Germinal center (tissue), 1 donor: ENCODE data around the gene SORCS3.
"Not testable (repeated sequence)": the region's sequence is repeated elsewhere in the genome, so short reads cannot be mapped to it uniquely, and the experiment has no call there.

ENCODE experiments used
- DNase-seq: peaks from one replicate; pipeline ENCODE4 v3.0.0; 2012; ENCODE audit warnings: mixed read lengths, low spot score

SORCS3 gene

DNA sequence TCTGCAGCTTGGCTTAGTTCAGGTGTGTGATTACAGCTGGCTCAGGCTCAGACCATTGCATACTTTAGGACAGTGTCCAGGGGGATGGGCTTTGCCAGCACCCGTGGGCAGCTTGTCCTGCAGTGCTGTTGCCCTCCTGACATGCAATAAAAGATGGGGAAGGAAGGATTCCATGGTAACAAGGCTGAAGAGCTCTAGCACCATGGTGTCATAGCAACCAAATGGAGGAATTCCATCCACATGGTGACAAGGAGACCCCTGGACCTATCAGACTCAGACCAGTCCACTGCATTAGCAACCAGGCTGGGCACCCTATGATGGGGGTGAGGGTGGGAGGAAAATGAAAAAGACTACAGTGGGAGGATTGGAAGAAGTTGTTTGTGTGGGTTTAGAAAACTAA, 49.9 kb downstream of the SORCS3 start:
- no peak for DNase-seq

DNA sequence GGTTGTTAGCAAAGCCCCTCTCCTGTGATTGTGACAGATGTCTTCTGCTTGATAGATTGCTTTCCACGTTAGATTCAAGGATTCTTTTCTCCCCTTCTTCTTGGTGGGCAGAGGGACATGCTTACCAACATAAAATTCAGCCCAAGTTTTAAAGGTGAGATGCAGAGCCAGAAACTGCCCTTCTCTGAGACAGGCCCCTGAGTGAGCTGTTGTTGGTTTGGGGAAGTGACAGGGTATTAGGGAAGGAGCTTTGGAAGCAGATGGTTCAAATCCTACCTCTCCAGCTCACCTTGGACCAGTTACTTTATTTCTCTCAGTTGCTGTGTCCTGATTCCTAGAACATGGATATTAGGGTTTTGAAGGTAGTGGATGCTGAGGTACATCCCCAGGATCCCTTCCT, 53.0 kb downstream of the SORCS3 start:
- no peak for DNase-seq

DNA sequence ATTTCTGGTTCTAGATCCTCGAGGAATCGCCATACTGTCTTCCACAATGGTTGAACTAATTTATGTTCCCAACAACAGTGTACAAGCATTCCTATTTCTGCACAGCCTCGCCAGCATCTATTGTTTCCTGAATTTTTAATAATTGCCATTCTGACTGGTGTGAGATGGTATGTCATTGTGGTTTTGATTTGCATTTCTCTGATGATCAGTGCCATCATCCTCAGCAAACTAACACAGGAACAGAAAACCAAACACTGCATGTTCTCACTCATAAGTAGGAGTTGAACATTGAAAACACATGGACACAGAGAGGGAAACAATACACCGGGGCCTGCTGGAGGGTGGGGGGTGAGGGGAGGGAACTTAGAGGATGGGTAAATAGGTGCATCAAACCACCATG, 62.2 kb downstream of the SORCS3 start:
- not testable (repeated sequence) for DNase-seq

DNA sequence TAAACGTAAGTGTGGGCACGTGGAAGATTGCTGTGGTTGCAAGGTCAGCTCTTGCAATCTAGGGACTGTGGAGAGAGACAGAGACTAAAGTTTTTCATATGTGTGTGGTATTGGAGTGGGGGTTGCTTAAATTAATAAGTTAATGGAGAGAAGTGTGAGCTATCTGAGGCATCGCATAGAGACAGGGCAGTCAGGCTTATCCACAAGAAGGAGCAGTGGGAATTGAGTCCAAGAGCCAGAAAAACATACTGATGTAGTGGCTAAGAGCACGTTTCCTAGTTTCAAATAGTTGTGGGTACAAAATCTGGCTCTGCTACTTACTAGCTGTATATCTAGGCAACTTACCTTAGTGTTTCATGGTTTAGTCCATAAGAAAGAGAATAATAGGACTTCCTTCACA, 65.8 kb downstream of the SORCS3 start:
- DNase-seq: no peak

DNA sequence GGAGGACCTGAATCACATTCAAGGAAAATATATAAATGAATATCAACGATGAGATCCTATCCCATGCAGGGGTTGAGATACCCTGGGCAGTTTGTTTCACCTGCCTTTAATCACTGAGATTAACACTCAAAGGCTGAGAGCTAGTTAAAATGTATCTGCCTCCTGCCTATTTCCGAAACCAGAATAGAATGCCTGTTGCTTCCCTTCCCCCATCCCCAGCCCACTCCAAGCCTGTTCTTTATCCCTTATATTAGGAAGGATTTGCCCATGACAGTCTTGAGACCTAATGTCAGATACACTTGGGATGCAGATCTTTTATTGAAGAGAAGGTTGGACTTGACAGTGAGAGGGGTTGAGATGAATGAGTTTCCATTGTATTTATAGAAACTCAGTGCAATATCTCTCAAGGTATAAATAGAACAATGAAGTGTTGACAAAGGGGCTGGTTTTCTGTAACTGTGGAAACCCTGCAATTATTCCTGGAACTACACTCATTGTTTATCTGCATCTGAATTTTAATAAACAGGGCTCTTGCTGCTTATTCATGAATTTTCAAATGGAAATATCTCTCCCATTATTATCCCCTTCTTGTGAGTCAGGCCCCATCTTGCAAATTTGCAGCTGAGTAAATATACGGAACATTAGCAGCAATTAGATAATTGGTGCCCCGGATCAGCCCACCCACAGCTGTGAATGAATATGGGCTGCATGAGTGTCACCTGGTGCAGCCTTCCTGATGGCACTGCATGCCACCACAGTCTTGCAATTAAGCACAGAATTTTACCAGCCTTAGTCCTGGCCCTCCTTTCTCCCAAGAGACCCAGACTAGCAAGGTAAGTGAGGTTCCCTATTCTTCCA, 66.7 kb downstream of the SORCS3 start:
- no peak for DNase-seq

DNA sequence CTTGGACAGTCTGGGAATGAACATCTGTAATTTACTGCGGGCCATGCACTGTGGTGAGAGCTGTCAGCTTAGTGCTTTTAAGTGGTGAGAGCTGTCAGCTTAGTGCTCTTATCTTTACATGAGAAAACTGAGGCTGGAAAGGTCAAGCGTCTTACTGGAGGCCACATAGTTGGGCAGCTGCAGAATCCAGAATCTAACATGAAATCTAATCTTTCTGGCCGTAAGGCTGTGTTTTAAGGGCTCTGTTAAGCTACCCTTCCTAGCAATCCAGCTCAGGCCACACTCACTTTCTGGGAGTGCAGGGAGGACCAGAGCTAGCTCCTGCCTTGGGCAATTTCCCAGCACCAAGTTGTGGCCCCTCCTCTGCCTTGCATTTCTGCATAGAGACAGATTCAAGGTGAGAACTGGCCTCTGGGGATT, 70.2 kb downstream of the SORCS3 start:
- DNase-seq: no peak

DNA sequence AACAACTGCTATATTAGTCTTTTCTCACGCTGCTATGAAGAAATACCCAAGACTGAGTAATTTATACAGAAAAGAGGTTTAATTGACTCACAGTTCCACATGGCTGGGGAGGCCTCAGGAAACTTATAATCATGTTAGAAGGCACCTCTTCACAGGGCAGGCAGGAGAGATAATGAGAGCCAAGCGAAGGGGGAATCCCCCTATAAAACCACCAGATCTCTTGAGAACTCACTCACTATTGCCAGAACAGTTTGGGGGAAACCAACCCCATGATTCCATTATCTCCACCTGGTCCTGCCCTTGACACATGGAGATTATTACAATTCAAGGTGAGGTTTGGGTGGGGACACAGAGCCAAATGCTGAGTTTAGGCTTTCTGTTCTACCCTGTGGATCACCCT, 89.5 kb downstream of the SORCS3 start:
- DNase-seq: not testable (repeated sequence)

DNA sequence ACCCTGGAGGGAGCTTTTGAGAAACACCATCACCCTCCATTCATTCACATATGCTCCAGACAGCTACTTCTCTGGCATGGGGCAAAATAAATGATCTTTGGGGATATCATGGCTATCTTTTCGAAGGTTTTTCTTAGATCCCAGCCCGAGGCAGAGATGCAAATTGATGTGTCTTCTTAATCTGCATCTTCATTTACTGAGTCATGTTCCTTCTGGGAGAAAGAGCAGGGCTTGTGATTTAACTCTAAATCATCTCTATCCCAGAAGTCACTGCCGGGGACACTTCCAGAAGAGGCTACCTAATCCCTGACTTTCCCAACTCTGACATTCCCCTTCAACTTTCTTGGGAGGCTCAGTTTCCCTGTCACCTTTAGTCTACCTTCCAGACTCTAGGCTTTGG, 90.1 kb downstream of the SORCS3 start:
- DNase-seq: no peak

DNA sequence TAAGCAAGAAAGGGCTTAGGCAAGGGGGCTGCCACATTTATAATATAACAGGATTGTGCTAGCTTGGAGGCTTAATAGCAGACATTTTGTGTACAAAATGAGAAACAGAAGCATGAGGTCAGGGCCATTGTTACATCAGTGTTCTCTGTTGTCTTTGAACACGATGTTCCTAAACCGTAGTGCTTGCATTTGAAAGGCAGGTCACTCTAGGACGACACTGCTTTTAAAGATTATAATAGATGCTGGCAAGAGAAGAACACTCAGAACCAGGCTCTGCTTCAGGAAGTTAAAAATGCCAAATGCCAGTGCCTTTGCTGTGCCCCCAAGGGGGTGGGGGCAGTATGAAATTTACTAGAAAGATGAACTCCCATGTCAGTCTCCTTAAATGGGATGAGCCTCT, 91.1 kb downstream of the SORCS3 start:
- DNase-seq: no peak

DNA sequence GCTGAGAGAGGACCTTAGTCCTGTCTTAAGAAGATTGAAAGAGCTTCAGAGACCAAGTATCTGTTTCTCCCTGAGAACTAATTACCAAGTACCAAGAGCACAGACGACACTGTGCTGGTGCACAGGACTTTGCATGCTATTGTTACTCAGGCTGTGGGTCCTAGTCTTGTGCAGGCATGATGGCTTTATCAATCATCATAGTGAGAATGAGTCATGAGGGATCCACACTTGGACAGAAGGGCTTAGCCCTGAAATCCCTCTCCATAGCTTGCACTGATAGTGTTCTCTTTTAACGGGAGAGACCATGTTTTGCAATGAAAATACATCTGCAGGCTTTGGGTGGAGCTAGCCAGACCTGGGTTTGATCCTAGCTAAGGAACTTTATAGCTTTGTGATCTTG, 93.3 kb downstream of the SORCS3 start:
- DNase-seq: no peak

DNA sequence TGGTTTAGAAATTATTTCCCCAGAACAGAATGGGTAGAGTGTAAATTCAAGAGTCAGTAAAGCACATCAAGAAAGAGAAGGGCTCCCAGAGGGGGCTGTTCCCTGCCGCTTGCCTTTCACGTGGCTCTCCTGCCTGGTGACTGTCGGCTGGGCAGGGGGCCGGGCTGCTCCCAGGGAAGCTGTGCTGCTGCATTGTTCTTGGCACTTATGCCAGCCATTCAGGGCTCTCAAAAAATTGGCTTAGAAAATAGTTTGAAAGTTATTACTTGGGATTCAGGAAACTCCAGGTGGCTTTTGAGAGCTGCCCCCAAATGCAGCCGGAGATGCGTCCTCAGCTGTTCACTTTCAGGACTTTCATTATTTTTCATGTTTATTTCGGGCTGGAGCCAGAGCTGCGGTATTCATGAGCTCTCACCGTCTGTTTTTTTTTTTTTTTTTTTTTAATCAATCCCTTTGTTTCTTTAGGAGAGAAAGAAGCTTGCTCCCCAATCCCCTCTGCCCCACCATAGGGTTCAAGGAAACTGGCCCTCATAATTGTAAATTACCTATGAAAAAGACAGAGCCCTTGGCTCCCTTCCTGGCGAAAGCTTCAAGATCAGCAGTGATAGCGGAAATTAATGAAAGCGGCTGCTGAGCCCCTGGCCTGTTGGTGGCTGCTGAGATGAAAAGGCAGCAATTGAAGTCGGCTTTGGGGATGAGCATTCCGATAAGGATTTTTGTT, 94.1 kb downstream of the SORCS3 start:
- DNase-seq: no peak

DNA sequence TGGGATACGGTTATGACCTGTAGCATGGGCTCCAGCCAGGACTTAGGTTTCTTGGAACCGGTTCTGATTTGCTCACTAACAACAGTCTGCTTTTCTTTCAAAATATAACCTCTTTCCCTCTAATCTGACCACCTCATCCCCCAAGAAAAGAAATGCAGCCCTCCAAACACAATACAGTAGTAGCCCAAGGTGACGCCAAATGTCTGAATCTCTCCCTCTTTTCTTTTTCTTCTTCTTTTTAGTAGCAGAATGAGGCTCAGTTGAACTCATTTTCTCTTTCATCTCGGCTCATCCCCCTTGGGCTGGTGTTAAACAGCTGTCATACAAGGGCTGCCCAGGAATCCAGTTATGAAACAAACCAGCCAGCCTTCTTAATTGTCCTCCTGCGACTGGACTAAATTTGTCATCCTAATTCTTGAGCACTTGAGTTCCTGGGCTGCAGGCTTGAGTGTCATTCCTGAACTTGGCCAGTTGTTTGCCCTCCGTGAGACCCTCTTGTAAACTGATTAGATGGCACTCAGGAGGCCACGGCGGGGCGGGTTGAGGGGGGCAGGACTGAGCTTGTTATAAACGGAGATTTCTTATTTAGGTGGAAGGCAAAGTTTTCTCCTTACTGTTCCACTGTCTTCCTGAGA, 94.8 kb downstream of the SORCS3 start:
- DNase-seq: no peak

DNA sequence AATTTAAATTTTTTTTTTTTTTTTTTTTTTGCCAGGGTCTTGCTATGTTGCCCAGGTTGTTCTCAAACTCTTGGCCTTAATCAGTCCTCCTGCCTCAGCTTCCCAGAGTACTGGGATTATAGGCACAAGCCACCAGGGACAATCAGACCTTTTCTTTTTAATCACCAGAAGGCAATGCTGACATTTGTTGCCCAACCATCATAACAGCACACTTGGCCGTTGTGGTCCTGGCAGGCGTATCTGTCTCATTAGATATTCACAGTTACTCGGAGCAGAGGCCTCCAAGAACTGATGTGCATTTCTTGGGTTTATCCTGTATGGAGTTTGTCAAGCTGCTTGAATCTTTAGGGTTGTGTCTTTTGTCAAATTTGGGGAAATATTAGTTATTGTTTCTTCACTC, 100.0 kb downstream of the SORCS3 start:
- DNase-seq: no peak

DNA sequence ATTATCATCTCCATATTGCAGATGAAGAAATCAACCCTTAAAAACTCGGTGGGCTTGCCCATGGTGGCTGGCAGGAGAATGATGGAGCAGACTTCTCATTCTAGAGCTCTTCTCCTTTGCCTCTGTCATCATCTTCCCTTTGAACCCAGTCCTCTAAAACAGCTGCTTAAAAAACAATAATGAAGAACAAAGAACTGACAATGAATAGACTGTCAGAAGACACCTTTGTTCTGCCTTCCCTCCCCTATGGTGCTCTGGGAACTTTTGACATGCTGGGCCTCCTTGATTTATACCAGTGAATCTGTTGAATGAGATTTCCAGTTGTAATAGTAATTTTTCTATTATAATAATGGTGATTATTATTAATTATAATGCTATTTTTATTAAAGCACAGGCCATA, 103.0 kb downstream of the SORCS3 start:
- no peak for DNase-seq

DNA sequence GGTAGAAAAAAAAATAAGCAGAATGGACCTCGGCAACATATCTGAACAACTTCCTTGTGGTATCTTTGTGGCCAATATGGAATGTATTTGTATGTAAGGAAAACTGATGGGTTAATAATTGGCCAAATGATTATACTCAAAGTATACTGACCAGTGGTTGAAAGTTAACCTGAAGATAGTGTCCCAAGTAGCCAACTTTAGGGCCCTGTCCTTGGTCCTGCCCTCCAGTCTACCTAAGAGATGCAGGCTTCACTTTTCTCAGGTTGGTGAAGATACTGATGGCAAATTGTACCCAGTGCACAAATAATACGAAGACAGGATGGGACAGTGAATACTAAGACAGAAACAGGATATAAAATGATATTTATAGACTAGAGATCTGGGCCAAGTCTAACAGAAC, 109.2 kb downstream of the SORCS3 start:
- DNase-seq: no peak

DNA sequence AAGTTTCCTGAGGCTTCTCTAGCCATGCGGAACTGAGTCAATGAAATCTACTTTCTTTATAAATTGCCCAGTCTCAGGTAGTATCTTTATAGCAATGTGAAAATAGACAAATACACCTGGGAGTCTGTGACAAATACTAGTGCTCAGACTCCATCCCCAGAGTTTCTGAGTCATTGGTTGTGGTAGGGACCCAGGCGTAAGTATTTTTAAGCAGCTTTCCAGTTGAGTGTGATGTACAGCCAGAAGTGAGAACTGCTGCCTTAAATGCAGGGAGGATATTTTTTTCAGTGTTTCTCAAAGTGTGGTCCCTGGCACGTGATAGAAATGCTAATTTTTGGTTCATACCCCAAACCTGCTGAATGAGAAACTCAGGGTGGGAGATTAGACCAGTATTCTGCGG, 121.7 kb downstream of the SORCS3 start:
- no peak for DNase-seq

DNA sequence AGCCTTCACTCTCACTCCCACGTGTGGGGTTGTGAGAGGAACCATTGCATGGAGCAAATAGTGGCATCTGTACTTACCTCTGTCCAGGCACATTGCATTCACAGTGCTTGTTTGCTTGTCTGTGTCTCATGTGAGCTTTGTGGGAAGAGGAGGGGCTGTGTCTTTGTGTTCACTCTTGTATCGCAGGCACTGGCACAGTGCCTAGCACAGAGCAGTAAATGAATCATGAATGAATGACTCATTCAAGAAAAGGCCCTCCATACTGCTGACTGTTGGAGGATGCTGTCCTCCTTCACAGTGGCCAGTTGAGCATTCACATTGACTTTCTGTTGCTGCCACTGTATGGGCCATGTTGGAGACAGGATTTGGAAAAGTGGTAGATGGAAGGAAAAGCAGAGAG, 125.3 kb downstream of the SORCS3 start:
- no peak for DNase-seq

DNA sequence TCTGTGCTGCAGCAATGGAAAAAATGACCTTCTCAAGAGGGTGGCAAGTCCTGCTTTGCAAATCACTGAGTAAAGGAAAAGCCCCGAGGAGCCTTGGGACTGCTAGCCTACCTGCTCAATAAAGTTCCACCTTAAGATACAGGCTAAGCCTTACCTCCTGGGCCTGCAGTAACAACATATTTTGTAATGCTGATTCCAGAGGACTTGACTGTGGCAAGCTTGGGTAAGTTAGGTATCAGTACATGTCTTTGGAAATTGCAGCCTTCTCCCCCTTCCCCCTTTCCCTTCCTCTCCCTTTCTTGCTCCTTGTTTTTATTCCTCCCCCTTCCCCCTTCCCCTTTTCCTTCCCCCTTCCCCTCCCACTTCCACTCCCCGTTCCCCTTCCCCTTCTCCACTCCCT, 126.2 kb downstream of the SORCS3 start:
- DNase-seq: no peak

DNA sequence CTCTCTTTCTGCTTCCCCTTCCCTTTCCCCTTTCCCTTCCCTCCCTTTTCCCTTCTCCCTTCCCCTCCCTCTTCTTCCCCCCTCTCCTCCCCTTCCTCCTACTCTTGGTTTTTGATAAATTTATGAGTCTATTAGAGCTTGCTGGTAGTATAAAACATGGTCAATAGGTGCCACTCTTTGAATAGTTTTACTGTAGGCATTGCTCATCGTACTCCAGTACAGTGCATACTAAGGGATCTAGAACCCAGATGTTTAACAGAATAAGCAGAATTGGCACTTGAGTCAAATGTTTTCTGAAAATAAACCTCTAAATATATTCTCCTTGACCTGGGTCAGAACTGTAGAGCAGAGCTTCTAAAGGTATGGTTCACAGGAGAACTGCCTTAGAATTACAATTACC, 126.7 kb downstream of the SORCS3 start:
- no peak for DNase-seq

DNA sequence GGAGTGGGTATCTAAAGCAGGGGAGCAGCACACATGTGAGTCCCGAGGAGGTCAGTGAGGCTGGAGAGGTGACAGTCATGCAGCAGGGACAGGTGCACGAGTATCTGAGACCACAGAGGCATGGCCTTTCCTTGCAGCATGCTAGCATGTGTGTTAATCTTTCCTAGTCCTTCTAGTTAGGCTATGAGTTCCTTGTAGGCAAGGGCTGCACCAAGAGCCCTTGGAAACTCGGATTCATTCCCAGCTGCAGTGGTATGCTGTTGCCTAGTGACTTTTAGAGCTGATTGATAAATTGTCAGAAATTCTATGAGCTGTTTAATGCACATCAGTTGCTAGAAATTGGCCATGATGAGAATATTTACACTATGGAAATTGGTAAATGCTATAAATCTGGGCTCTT, 132.0 kb downstream of the SORCS3 start:
- DNase-seq: no peak

DNA sequence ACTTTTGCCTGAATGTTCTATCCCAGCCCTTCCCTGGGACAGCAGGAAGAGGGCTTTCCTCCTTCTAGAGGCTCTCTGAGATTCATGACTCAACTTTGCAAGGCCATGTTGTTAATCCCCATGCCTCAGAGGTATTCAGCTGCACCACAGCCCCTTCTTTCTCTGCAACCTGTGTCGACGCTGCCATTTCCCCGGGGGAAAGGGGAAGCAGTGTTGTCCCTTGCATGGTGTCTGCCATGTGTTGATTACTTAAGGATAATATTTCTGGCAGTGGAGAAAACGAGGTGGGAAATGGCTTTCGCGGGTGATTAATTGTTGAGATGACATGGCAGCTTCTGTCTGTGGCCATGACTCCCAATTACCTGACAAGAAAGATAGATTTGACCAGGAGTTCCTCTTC, 133.1 kb downstream of the SORCS3 start:
- DNase-seq: no peak

DNA sequence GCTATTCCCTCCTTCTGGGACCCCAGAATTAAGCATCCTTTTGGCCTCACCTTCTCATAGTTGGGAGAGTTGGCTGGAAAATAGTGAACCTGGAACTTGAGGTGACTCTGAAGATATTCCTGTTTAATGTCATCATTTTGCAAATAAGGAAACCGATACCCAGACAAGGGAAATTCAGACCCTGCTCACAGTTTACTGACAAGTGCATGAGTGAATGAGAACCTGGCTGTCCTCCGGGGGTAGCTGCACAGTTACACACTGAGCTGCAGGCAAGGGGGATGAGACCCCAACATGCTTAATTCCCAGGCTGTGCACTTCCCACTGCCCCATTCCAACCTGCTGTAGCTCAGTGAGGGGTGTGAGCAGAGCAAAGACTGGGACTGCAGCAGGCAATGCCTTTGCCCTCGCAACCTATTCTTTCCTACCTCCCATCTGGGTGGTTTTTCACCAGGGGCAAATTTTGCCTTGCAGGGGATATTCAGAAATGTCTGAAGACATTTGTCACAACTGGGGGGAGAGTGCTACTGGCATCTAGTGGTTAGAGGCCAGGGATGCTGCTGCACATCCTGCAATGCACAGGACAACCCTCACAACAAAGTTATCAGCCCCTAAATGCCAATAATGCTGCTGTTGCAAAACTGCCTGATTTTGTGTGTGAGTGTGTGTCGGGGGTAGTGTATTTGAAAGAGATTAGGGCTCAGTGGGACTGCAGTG, 136.2 kb downstream of the SORCS3 start:
- DNase-seq: no peak

DNA sequence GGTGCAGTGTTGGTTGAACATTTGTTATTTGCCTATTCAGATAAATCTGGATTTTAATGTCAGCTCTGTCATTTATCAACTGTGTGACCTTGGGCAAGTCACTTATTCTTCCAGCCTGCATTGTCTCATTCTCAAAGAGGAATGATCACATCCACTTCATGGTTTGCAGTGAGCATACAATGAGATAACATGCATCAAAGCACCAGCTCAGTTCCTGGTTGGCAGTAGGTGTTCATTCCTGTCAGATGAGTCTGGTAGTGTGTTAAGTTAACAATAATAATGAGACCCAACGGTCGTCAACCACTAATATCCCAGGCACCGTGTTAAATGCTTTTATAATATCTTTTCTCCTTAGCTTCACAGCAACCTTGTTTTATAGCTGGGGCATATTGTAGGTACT, 137.3 kb downstream of the SORCS3 start:
- no peak for DNase-seq
